ENCODE measurements around the gene MAB21L2.

Gene MAB21L2

DNA sequence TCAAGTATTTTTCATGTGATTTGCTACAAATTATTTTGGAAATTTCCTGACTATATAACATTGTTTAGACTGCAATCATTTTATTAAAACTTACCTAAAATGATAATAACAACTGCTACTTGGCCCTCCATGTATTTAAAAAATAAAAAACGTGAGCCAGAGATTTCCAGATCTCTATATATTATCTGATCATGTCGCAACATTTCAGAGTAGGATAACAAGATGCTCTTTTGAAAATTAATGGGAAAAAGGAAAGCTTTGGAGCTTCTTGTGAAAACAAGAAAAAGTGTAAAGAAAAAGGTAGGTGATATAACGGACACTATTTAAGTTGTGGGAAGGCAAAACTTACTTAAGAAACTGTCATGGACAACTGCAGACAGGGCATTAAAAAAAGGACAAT is 14.9 kb upstream of the MAB21L2 start:
- TF ChIP-seq, protein P1, sequence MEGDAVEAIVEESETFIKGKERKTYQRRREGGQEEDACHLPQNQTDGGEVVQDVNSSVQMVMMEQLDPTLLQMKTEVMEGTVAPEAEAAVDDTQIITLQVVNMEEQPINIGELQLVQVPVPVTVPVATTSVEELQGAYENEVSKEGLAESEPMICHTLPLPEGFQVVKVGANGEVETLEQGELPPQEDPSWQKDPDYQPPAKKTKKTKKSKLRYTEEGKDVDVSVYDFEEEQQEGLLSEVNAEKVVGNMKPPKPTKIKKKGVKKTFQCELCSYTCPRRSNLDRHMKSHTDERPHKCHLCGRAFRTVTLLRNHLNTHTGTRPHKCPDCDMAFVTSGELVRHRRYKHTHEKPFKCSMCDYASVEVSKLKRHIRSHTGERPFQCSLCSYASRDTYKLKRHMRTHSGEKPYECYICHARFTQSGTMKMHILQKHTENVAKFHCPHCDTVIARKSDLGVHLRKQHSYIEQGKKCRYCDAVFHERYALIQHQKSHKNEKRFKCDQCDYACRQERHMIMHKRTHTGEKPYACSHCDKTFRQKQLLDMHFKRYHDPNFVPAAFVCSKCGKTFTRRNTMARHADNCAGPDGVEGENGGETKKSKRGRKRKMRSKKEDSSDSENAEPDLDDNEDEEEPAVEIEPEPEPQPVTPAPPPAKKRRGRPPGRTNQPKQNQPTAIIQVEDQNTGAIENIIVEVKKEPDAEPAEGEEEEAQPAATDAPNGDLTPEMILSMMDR (conservative IDR thresholded peaks at IDR 0.05; ENCODE audit: low read depth, low read length) = no peak
- no peak for DNase-seq (ENCODE audit: low read depth)
- no peak overlapping the region for H3K4me3 ChIP-seq (ENCODE audit: low read length)

DNA sequence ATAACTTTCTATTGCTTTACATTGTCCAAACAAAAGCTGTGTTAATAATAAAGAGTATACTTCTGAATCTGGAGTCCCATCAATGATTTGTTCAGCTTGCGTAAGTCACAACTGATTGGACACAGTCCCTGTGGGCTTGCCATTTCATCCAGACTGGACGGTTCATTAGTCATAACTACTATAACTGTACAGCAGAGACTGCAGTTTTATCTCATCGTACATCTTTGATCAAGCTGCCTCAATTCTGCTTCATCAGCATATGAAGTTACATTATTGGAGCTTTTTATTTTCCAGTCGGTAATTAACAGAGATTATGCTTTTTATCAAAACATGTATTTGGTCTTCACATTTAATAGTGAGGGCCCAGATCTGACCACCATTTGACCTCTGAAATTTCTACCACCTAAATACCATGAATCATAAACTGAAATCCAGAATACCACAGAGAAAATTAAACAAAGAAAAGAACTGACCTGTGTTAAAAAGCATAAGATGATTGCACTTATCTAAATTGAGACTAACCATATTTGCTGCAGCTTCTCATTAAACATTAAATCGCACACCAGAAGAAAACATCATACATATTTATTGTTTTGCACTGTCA is 12.5 kb upstream of the MAB21L2 start:
- no peak overlapping the region for H3K4me3 ChIP-seq (ENCODE audit: low read length)
- TF ChIP-seq, protein P1 (conservative IDR thresholded peaks at IDR 0.05; ENCODE audit: low read depth, low read length) = no peak
- no peak for DNase-seq (ENCODE audit: low read depth)

DNA sequence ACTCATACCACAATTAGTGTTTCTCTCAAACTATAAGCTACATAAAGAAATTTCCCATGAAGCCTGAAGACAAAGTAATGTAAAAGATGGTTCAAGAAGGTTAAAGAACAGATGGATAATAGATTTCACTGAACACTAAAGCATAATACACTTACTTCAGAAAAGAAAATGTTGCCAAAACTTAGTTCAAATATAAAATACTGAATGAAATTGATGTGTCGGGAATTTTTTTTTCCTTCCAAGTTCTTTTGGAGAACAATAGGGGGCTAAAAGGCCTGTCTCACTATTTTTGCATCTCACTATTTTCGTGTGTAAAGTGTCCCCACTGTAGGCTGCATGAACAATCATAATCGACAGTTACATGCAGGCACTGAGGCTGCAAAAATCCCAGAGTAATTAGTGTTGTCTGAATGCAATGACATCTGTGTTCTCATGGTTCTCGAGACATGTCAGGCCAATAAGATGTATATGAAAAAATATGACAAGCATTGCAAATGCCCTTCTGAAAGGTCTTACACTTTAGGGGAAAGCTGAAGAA is 11.9 kb upstream of the MAB21L2 start:
- no peak overlapping the region for H3K4me3 ChIP-seq (ENCODE audit: low read length)
- DNase-seq (ENCODE audit: low read depth) = no peak
- TF ChIP-seq, protein P1 (conservative IDR thresholded peaks at IDR 0.05; ENCODE audit: low read depth, low read length) = no peak

DNA sequence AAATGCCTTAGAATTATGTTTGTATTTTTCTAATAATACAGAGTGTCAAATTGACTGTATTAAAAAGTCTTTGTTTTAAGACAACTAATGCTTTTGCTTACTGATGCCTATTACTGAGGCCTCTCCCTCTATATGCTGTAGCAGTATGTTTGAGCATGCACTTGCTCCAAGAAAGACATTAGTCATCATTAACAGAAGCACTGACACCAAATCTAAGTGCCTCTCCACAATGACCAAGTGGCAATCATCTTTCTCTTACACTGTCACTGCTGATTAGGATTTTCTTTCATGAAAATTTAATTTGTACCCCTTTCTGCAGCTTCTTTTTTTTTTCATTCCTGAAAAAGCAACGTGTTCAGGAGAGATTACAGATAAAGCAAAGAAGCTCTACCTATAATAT is 11.1 kb upstream of the MAB21L2 start:
- TF ChIP-seq, protein P1 (conservative IDR thresholded peaks at IDR 0.05; ENCODE audit: low read depth, low read length) = no peak
- no peak for DNase-seq (ENCODE audit: low read depth)
- no peak overlapping the region for H3K4me3 ChIP-seq (ENCODE audit: low read length)

DNA sequence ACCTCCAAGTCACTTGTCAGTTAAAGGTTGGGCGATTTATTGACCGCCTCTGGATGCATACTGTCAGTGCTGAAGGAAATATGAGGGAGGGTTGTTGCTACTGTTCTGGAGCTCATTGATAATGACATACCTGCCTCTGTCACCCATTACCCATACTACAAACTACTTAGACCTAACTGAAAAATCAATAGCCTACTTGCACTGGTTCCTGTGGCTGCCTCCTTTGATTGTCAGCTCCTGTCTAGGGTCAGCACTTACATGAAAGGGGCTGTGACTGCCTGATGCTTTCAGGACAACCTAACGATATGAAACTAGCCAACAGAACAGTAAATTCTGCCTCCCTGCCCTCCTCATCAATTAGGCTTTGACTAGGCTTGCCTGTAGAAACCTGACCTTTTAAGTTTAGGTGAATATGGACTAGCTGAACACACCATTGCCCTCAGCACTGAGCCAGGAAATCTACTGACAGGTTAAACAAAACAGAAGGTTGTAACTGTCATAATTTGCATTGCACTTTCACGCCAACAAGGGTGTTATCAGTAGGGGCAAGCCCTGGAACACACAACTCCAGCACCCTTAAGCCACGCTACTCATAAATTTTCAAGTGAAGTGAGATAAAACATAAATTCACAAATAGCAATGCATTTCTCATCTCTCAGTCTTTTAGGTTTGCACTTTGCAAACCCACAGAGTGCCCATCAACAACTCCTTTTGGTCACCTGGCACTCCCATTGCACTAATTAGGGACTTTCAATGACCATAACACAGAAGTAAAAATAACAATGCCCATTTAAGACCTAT is 9.0 kb upstream of the MAB21L2 start:
- TF ChIP-seq, protein P1 (conservative IDR thresholded peaks at IDR 0.05; ENCODE audit: low read depth, low read length) = no peak
- no peak overlapping the region for H3K4me3 ChIP-seq (ENCODE audit: low read length)
- DNase-seq (ENCODE audit: low read depth) = no peak

DNA sequence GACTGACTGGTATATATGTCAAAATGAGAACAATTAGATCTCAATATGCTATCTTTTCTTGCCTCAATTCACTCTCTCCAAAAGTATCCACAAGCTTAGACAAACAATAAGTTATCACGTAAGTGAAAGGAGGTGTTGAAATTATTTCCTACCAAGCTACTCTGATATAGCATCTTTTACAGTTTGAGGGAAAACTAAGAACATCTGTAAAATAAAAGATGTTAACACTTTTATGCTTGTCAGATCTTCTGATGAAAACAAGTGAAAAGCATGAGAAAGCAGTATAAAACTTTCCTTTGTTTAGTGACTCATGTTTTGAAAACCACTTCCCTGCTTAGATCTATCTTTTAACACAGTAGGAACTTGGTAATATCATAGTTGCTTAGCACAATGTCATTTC is 8.4 kb upstream of the MAB21L2 start:
- TF ChIP-seq, protein P1 (conservative IDR thresholded peaks at IDR 0.05; ENCODE audit: low read depth, low read length) = no peak
- no peak overlapping the region for H3K4me3 ChIP-seq (ENCODE audit: low read length)
- no peak for DNase-seq (ENCODE audit: low read depth)

DNA sequence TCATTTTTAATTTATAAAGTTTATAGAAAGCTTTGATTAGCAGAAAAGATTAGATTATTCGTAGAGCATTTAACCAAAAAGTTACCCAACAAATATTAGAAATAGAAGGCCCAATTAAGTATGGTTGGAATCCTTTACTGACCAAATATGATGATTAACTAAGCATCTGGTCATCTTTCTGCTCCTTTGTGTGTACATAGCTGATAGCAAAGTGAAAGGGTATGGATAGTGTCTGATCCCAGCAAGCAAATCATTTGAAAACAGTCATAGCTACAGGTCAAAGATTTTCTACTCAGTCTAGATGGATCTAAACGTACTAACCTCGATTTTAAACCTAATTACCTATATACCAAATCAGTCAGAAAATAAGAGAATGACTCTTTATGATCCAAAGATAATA is 7.3 kb upstream of the MAB21L2 start:
- no peak for DNase-seq (ENCODE audit: low read depth)
- H3K4me3 ChIP-seq (ENCODE audit: low read length) = no peak overlapping the region

More for the DNA sequence above, 7.3 kb upstream of the MAB21L2 start:
- TF ChIP-seq, protein P1 (conservative IDR thresholded peaks at IDR 0.05; ENCODE audit: low read depth, low read length) = no peak
